ENCODE measurements around the gene RPL39L. TPM values are rescaled to one million over a fixed set of nuclear protein-coding genes. Genes with fewer than 3 reads are reported as not detected.

RPL39L gene
- total RNA-seq, 1 donor from 2014 or later: 12.0 TPM

GRCh38 chr3:187093320-187093719, 46.0 kb downstream of the RPL39L start:
- no peak for ATAC-seq

DNA sequence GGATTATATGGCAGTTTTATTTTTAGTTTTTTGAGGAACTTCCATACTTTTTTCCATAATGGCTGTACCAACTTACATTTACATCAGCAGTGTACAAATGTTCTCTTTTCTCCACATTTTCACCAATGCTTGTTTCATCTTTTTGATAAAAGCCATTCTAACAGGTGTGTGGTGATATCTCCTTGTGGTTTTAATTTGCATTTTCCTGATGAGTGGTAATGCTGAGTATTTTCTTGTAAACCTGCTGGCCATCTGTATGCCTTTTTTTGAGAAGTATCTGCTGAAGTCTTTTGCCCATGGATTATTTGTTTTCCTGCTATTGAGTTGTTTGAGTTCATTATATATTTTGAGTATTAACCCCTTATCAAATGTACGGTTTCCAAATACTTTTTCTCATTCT, 50.6 kb downstream of the RPL39L start:
- no peak for ATAC-seq

DNA sequence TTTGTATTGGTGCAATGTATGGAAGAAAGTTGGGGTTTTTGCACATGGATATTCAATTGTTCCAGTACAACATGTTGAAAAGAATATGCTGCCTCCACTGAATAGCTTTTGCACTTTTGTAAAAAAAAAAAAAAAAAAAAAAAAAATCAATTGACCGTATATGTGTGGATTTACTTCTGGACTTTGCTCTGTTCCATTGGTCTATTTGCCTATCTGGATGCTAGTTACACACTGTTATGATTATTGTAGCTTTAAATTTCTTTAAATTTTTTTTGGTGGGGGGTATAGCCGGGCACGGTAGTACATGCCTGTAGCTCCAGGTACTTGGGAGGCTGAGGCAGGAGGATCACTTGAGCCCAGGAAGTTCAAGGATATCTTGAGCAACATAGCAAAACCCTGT, 52.5 kb downstream of the RPL39L start:
- ATAC-seq: no peak

GRCh38 chr3:187085933-187086332, 53.4 kb downstream of the RPL39L start:
- no peak for ATAC-seq

GRCh38 chr3:187085021-187085666, 54.2 kb downstream of the RPL39L start:
- ATAC-seq: no peak

- ATAC-seq: no peak
Measured at GRCh38 chr3:187084580-187084979, 54.7 kb downstream of the RPL39L start.

DNA sequence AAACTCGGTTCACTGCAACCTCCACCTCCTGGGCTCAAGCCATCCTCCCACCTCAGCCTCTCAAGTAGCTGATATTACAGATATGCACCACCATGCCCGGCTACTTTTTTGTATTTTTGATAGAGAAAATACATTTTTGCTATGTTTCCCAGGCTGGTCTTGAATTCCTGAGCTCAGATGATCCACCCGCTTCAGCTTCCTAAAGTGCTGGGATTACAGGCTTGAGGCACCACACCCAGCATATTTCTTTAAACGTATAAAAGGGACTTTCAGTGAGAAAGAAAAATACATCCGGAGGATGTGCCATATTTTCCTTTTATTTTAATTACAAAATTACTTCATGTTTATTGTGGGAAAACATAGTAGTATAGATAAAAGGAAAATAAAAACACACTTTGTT, 55.2 kb downstream of the RPL39L start:
- ATAC-seq: no peak

- ATAC-seq: no peak
Measured at GRCh38 chr3:187082758-187083375, 56.4 kb downstream of the RPL39L start.

GRCh38 chr3:187080799-187081450, 58.4 kb downstream of the RPL39L start:
- no peak for ATAC-seq

DNA sequence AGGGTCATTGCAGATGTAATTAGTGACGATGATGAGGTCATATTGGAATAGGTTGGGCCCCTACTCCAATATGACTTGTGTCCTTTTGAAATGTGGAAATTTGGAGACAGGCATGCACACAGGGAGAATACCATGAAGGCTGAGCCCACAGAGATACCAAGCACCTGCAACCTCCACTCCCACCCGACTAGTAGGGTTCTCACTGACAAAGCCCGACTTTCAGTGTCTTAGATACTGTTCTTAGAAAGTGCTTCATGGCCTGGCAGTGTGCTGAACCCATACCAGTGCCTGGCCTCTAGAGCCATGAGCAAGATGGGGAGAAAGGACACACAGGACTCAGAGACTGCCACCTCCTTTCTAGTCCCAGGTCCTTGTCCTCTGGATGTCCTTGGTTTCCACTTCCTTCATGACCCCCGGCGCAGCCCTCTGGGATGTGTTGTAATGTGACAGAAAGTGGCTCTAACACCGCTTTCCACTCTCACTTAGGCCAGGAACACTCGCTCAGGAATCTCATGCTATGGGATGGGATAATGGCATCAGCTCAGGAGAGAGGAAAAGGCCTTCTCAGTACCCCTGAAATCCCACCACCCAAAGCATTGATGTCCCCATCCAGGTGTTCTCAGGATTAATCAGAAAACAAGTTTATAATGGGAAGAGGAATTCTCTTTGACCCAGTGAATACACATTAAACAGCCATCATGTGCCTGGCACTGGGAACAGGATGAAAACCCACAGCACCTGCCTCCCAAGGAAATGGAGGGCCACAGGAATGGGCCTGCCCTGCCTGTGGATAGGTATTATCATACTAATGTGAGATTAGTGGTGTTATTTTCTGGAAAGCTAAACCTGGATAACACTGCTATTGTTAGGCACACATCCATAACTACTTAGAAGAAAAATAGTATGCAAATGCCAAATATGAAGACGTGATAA, 59.9 kb downstream of the RPL39L start:
- no peak for ATAC-seq

DNA sequence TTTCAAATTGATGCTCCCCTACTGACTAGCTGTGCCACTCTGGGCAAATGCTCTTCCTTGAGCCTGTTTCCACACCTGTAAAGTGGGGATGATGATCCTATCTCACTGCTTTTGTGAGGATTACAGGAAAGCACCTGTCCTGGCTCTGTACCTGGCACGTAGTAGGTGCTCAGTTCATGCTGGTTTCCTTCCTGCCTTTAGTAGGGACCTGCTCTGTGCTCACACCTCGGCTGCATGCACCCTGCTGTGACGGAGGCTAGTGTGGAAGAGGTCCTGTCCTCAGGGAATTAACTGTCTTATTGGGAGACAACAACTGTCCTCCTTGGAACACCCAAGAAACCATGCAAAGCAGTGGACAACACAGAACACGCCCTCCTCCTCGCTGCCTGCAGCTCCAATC, 61.8 kb downstream of the RPL39L start:
- ATAC-seq: no peak

GRCh38 chr3:187077085-187077484, 62.2 kb downstream of the RPL39L start:
- ATAC-seq: no peak

DNA sequence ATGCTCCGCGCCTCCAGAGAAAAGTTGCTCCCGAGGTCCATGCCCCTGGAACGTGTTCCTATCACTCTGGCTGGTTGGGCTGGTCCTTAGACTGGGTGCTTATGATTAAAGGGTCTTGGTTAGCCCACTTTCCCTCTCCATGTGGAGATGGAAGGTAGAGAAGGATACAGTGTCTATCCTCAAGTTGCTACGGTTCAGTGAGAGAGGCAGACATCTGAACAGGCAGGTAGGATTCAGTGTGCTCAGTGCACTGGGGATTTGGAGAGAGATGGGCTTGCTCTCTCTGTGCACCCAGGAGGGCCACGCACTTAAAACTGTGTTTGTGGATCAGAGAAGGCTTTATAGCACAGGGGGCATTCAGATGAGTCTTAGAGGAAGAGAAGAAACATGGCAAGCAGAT, 63.0 kb downstream of the RPL39L start:
- no peak for ATAC-seq

DNA sequence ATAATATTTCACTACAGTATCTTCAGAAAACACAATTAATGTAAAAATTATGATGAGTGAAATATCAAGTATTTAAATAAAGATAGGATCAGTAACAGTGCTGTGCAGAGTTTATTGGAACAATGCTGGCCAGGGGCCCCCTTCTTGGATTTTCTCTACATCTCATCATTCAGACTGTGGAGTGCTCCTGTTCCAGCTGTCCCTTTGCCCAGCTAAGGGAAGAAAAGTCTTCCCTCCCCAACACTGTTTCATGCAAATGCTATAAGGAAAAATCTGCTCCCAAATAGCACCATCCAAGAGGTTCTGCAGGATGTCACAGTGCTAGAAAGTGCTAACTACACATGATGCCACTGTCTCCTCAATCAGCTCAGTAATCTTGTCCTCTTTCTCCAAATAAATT, 64.5 kb downstream of the RPL39L start:
- no peak for ATAC-seq

DNA sequence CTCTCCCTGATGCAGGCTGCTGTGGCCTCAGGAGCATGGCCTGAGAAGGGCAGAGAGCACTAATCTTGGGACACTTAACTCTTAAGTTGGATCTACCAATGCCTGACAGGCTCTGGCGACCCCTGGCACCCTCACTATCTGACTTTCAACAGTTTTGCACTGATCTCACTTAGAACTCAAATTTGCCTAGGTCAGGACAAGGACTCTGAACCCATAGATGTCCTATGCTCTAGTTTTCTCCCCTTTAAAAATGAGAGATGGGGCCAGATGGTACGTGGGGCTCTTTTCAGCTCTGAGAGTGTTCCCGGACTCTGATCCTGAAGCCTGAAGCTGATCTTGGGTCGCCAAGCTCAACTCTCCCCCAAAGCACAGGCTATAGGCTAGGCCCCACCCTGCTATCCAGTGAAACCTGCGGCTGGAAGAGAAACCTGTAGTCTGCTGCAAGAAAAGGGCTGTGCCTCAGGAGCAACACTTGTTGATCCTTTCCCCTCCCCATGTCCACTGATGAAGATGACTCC, 65.7 kb downstream of the RPL39L start:
- no peak for ATAC-seq

DNA sequence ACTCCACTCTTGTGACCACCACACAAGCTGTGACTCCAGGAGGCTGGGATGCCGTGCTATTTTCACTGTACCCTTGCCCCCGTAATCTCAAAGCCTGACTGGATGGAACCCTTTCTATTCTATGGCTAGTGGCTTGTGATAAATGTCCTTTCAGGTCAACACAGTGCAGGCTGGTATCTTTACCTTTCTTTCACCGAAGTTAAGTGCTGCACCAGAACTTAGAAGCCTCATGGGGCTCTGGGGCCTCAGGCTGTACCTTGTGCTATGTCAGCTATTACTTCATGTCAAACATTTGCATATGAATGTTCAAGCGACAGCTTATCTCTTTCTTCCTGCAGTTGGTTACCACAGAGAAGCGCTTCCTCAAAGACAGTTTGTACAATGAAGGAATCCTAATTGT, 66.8 kb downstream of the RPL39L start:
- peak; percentile 31 for ATAC-seq

DNA sequence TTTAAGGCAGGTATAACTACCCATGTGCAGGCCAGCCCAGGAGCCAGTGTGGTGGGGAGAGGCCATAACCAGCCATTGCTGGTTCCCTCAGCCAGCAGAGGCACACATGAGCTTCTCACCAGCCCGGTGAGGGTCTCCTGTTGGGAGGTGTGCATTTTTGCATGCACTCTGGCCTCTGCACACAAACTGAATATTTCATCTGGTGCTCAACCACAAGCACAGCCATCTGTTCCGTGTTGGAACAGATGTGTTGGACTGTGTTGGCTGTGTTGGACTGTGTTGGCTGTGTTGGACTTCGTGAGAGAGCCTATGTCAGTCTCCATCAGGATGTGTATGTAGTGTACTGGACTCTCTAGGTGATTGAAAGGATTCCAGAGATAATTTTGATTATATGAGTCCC, 67.2 kb downstream of the RPL39L start:
- peak; percentile 15 for ATAC-seq

Other genes starting within 250 kb of the RPL39L start
- 13.2 TPM for gene ST6GAL1, start 209.0 kb downstream of the RPL39L start, total RNA-seq
- not detected for gene RTP1, start 58.0 kb upstream of the RPL39L start, total RNA-seq
- 1.6 TPM for gene MASP1, start 152.2 kb upstream of the RPL39L start, total RNA-seq
- gene RTP4, start 228.9 kb upstream of the RPL39L start, total RNA-seq: 1.8 TPM

Data from esophagus mucosa (tissue), 1 donor.